Measurements from ENCODE around the gene ITPK1. TPM values are rescaled to one million over a fixed set of nuclear protein-coding genes. Genes with fewer than 3 reads are reported as not detected.

The ITPK1 gene
- total RNA-seq, 2 donors from 2014 or later: 57.9 to 92.1 TPM

- peaks cover 21 to 49% of the 10 kb centered on the region in 2 donors for H3K4me1 Mint-ChIP-seq (ENCODE audit: low read depth in 2 of 2)
- no peaks in the 10 kb centered on the region for H3K27me3 Mint-ChIP-seq
- H3K9me3 Mint-ChIP-seq: no peaks in the 10 kb centered on the region
- DNase-seq (ENCODE audit: low spot score) (no peak), ATAC-seq (no peak)
- no peak overlapping the region for H3K27ac Mint-ChIP-seq
- no peak overlapping the region for H3K4me3 Mint-ChIP-seq
- H3K36me3 Mint-ChIP-seq: no peaks in the 10 kb centered on the region
Observed at GRCh38 chr14:93009471-93010129, 106.1 kb downstream of the ITPK1 start.

GRCh38 chr14:93008381-93008780, 107.3 kb downstream of the ITPK1 start:
- Mint-ChIP-seq H3K4me3 (no peak overlapping the region), H3K4me1 (ENCODE audit: low read depth in 2 of 2) (peaks cover 24 to 46% of the 10 kb centered on the region in 2 donors), H3K9me3 (no peaks in the 10 kb centered on the region), H3K36me3 (no peaks in the 10 kb centered on the region), H3K27me3 (no peaks in the 10 kb centered on the region), H3K27ac (no peak overlapping the region)
- ATAC-seq (no peak), DNase-seq (ENCODE audit: low spot score) (no peak)

GRCh38 chr14:93007225-93007997, 108.3 kb downstream of the ITPK1 start:
- DNase-seq (ENCODE audit: low spot score): no peak
- no peaks in the 10 kb centered on the region for H3K27me3 Mint-ChIP-seq
- no peak for ATAC-seq
- H3K27ac Mint-ChIP-seq: no peak overlapping the region
- no peaks in the 10 kb centered on the region for H3K36me3 Mint-ChIP-seq
- H3K9me3 Mint-ChIP-seq: no peaks in the 10 kb centered on the region
- peaks cover 25 to 45% of the 10 kb centered on the region in 2 donors for H3K4me1 Mint-ChIP-seq (ENCODE audit: low read depth in 2 of 2)
- no peak overlapping the region for H3K4me3 Mint-ChIP-seq

GRCh38 chr14:93006567-93007051, 109.1 kb downstream of the ITPK1 start:
- Mint-ChIP-seq H3K27ac (peak overlapping the region in 1 of 2 donors; percentile 37), H3K4me1 (ENCODE audit: low read depth in 2 of 2) (peaks cover 25 to 47% of the 10 kb centered on the region in 2 donors), H3K36me3 (no peaks in the 10 kb centered on the region), H3K4me3 (no peak overlapping the region), H3K9me3 (no peaks in the 10 kb centered on the region), H3K27me3 (no peaks in the 10 kb centered on the region)
- DNase-seq (ENCODE audit: low spot score) (no peak), ATAC-seq (peak; percentile 7 to 28)

- no peaks in the 10 kb centered on the region for H3K27me3 Mint-ChIP-seq
- DNase-seq (ENCODE audit: low spot score) (no peak), ATAC-seq (no peak)
- H3K9me3 Mint-ChIP-seq: no peaks in the 10 kb centered on the region
- no peaks in the 10 kb centered on the region for H3K36me3 Mint-ChIP-seq
- H3K27ac Mint-ChIP-seq: peak overlapping the region in 1 of 2 donors; percentile 37
- H3K4me1 Mint-ChIP-seq (ENCODE audit: low read depth in 2 of 2): peaks cover 25 to 44% of the 10 kb centered on the region in 2 donors
- H3K4me3 Mint-ChIP-seq: no peak overlapping the region
Observed at GRCh38 chr14:93005838-93006237, 109.9 kb downstream of the ITPK1 start.

- Mint-ChIP-seq H3K27me3 (no peaks in the 10 kb centered on the region), H3K36me3 (no peaks in the 10 kb centered on the region), H3K4me3 (no peak overlapping the region), H3K27ac (no peak overlapping the region), H3K4me1 (ENCODE audit: low read depth in 2 of 2) (peaks cover 25 to 44% of the 10 kb centered on the region in 2 donors), H3K9me3 (no peaks in the 10 kb centered on the region)
- DNase-seq (ENCODE audit: low spot score) (no peak), ATAC-seq (no peak)
Observed at GRCh38 chr14:93005135-93005813, 110.5 kb downstream of the ITPK1 start.

GRCh38 chr14:93004699-93005082, 111.0 kb downstream of the ITPK1 start:
- ATAC-seq (peak in 1 of 2 donors; percentile 17), DNase-seq (ENCODE audit: low spot score) (no peak)
- Mint-ChIP-seq H3K27ac (no peak overlapping the region), H3K27me3 (no peaks in the 10 kb centered on the region), H3K4me3 (no peak overlapping the region), H3K4me1 (ENCODE audit: low read depth in 2 of 2) (peaks cover 25 to 42% of the 10 kb centered on the region in 2 donors), H3K9me3 (no peaks in the 10 kb centered on the region), H3K36me3 (no peaks in the 10 kb centered on the region)

GRCh38 chr14:93003945-93004698, 111.6 kb downstream of the ITPK1 start:
- ATAC-seq (no peak), DNase-seq (ENCODE audit: low spot score) (no peak)
- no peaks in the 10 kb centered on the region for H3K9me3 Mint-ChIP-seq
- H3K36me3 Mint-ChIP-seq: no peaks in the 10 kb centered on the region
- no peak overlapping the region for H3K27ac Mint-ChIP-seq
- H3K27me3 Mint-ChIP-seq: no peaks in the 10 kb centered on the region
- H3K4me3 Mint-ChIP-seq: no peak overlapping the region
- peaks cover 25 to 42% of the 10 kb centered on the region in 2 donors for H3K4me1 Mint-ChIP-seq (ENCODE audit: low read depth in 2 of 2)

DNA sequence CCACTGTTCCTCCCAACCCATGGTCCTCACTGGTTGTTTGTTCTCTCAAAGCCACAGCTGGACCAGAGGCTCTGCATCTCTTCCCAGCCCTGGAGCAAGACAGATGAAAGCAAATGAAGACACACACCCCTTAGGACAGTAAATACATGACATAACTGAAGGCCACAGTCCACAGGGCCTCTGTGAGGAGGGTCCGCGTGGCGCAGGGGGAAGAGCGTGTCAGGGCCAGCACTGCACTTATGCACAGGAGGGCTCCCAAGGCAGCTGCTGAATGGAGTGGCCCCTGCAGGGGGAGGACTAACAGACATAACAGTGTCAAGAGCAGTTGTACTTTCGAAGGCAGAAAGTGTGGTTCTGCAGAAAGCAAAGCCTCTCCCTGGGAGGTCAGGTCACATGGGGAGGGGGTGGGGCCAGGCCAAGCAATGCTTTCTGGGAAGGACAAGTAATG, 112.8 kb downstream of the ITPK1 start:
- H3K27me3 Mint-ChIP-seq: no peaks in the 10 kb centered on the region
- peaks cover 20 to 37% of the 10 kb centered on the region in 2 donors for H3K4me1 Mint-ChIP-seq (ENCODE audit: low read depth in 2 of 2)
- no peak overlapping the region for H3K4me3 Mint-ChIP-seq
- H3K36me3 Mint-ChIP-seq: no peaks in the 10 kb centered on the region
- H3K9me3 Mint-ChIP-seq: no peaks in the 10 kb centered on the region
- DNase-seq (ENCODE audit: low spot score): no peak
- no peak for ATAC-seq
- H3K27ac Mint-ChIP-seq: peak overlapping the region in 1 of 2 donors; percentile 54

DNA sequence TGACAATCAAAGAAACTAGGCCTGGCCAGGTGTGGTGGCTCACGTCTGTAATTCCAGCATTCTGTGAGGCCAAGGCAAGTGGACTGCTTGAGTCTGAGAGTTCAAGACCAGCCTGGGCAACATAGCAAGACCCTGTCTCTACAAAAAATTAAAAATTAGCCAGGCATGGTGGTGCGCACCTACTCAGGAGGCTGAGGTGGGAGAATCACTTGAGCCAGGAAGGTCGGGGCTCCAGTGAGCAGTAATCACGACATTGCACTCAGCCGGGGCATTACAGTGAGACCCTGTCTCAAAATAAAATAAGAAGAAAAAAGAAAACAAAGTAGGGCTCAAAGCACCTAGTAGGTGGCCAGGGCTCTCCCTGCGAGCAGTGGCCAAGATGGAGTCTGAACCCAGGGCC, 113.7 kb downstream of the ITPK1 start:
- no peaks in the 10 kb centered on the region for H3K9me3 Mint-ChIP-seq
- H3K4me3 Mint-ChIP-seq: no peak overlapping the region
- DNase-seq (ENCODE audit: low spot score) (no peak), ATAC-seq (no peak)
- H3K4me1 Mint-ChIP-seq (ENCODE audit: low read depth in 2 of 2): peaks cover 19 to 34% of the 10 kb centered on the region in 2 donors
- peak overlapping the region in 1 of 2 donors; percentile 54 for H3K27ac Mint-ChIP-seq
- no peaks in the 10 kb centered on the region for H3K36me3 Mint-ChIP-seq
- no peaks in the 10 kb centered on the region for H3K27me3 Mint-ChIP-seq

DNA sequence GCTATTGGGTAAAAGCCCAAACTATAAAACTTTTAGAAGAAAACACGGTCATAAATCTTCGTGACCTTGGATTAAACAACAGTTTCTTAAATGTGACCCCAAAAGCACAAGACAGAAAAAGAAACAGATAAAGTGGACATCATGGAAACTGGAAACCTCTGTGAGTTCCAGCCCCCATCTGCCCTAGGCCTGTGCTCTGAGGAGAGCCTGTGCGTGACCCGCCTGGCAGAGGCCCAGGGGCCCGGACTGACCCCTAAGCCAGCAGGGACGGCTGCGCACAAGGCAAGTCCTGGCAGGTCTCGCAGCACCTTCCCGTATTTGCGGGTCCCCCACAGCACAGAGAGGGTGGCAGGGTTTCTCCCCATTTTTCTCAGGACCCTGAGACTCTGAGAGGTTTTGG, 116.8 kb downstream of the ITPK1 start:
- Mint-ChIP-seq H3K4me3 (no peak overlapping the region), H3K9me3 (no peaks in the 10 kb centered on the region), H3K36me3 (no peaks in the 10 kb centered on the region), H3K4me1 (ENCODE audit: low read depth in 2 of 2) (peaks cover 8 to 12% of the 10 kb centered on the region in 2 donors), H3K27me3 (no peaks in the 10 kb centered on the region), H3K27ac (no peak overlapping the region)
- no peak for DNase-seq (ENCODE audit: low spot score)
- no peak for ATAC-seq

GRCh38 chr14:92997343-92998061, 118.2 kb downstream of the ITPK1 start:
- Mint-ChIP-seq H3K27me3 (no peaks in the 10 kb centered on the region), H3K4me3 (no peak overlapping the region), H3K4me1 (ENCODE audit: low read depth in 2 of 2) (peaks cover 0 to 8% of the 10 kb centered on the region in 2 donors), H3K9me3 (no peaks in the 10 kb centered on the region), H3K36me3 (no peaks in the 10 kb centered on the region), H3K27ac (peak overlapping the region in 1 of 2 donors; percentile 45)
- DNase-seq (ENCODE audit: low spot score): no peak
- no peak for ATAC-seq

DNA sequence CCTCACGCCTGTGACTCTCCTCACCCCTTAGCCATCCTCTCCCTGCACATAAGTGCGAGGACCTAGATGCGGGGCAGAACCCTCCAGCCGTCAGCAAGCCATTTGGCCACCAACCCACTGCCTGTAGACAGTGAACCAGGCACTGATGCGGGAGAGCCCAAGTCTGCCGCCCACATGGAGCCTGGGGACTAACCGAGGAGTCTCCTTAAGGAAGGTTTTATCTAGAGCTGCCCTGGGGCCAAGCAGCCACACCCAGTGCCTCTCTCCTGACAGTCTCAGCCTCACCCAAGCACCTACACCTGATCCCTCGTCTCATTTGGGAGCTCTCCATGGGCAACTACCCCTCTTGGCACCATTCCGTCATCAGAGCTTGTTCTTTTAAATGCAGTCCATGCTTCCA, 120.1 kb downstream of the ITPK1 start:
- Mint-ChIP-seq H3K4me3 (no peak overlapping the region), H3K4me1 (ENCODE audit: low read depth in 2 of 2) (peaks cover 0 to 3% of the 10 kb centered on the region in 2 donors), H3K27ac (no peak overlapping the region), H3K9me3 (no peaks in the 10 kb centered on the region), H3K27me3 (no peaks in the 10 kb centered on the region), H3K36me3 (no peaks in the 10 kb centered on the region)
- DNase-seq (ENCODE audit: low spot score) (no peak), ATAC-seq (no peak)

Data from natural killer cell treated with Interleukin-12 subunit alpha and Interleukin-12 subunit beta and Interleukin-15 and Interleukin-18, amount 100 ng/mL, for 72 hours (primary cell).